H1 (cell line): ENCODE results near the gene MAF. TPM values are rescaled to one million over a fixed set of nuclear protein-coding genes. Genes with fewer than 3 reads are reported as not detected.

Experiments
- ASH2L ChIP-seq: fragments of 200-600, 300-600 bp; sonication (generic); IDR thresholded peaks from one replicate; pipeline ENCODE4 v1.7.1; 2017; ENCODE audit warnings: low read length
- CBX8 ChIP-seq: fragments of 300-800, 300-1000 bp; sonication (generic); IDR thresholded peaks from 2 replicates; pipeline ENCODE4 v1.7.1; 2016; ENCODE audit warnings: low read depth, low read length, borderline replicate concordance
- GTF2F1 ChIP-seq: IDR thresholded peaks from 2 replicates; pipeline ENCODE4 v1.6.1; 2012; ENCODE audit warnings: low read depth, low read length, improper control_type of control experiment, borderline replicate concordance
- RXRA ChIP-seq: IDR thresholded peaks from 2 replicates; pipeline ENCODE4 v1.6.1; 2011; ENCODE audit warnings: low read depth, mild to moderate bottlenecking, low read length, moderate library complexity; ENCODE audit not compliant: insufficient read depth
- polyA plus RNA-seq, 7 experiments: library from polyadenylated mRNA; depleted of rRNA in 3 of 7; stranded (reverse) in 5 of 7; unstranded in 2 of 7; fragments of >200 nt in 5 of 7; fragments of 200-250 nt in 2 of 7; gene quantifications; 1 replicate in 5 of 7; 2 replicates in 1 of 7; 4 replicates in 1 of 7; pipeline versions ENCODE4 v1.2.1 to v1.2.3, GENCODE V29; 2011 to 2013; ENCODE audit warnings: missing spikeins in 2 of 7, mixed read lengths in 2 of 7
- total RNA-seq: library from RNA; stranded (reverse); fragmentation: NEBNext Ultra II Directional; extraction: Animal tissue kit (Norgen Biotek cat#: 25700); gene quantifications from 2 replicates; pipeline ENCODE4 v1.2.1, GENCODE V29; 2021
- TF ChIP-seq, protein P1 (sequence below): IDR thresholded peaks from 2 replicates; pipeline ENCODE4 v1.6.1; 2012; ENCODE audit warnings: low read length, inconsistent platforms

MAF gene
- total and polyA plus RNA-seq, 2 of the 8 experiments (the other 6 are each of a cell fraction or from before 2014, with no cell fraction given): 1.3 to 2.7 TPM

GRCh38 chr16:79610771-79611170 lies 10.2 kb upstream of the MAF start (continued):
- TF ChIP-seq, protein P1, sequence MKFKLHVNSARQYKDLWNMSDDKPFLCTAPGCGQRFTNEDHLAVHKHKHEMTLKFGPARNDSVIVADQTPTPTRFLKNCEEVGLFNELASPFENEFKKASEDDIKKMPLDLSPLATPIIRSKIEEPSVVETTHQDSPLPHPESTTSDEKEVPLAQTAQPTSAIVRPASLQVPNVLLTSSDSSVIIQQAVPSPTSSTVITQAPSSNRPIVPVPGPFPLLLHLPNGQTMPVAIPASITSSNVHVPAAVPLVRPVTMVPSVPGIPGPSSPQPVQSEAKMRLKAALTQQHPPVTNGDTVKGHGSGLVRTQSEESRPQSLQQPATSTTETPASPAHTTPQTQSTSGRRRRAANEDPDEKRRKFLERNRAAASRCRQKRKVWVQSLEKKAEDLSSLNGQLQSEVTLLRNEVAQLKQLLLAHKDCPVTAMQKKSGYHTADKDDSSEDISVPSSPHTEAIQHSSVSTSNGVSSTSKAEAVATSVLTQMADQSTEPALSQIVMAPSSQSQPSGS: no peak
- TF ChIP-seq CBX8 (no peak), RXRA (no peak), GTF2F1 (no peak), ASH2L (no peak)
